Fibroblast of lung (primary cell): ENCODE results near the gene TNIP1. TPM values are rescaled to one million over a fixed set of nuclear protein-coding genes. Genes with fewer than 3 reads are reported as not detected.
A peak's percentile ranks its signal among the peaks of the same experiment; 100 is the strongest.

ENCODE experiments used
- DNase-seq, 2 donors: peaks; one replicate each; pipeline versions ENCODE4 v3.0.0 to v3.0.0-alpha.2; 2010; ENCODE audit warnings: low read depth in 2 of 2
- H2AFZ ChIP-seq: 2 replicates; pipeline ENCODE4 v1.5.1; 2012; ENCODE audit warnings: low read length, control low read depth, inconsistent platforms
- H3K27ac ChIP-seq: 2 replicates; pipeline ENCODE4 v1.5.1; 2011; ENCODE audit warnings: low read length, control low read depth; ENCODE audit not compliant: insufficient read depth
- H3K27me3 ChIP-seq: 2 replicates; pipeline ENCODE4 v1.5.1; 2011; ENCODE audit warnings: mild to moderate bottlenecking, low read length; ENCODE audit not compliant: control insufficient read depth, insufficient read depth
- H3K36me3 ChIP-seq: 2 replicates; pipeline ENCODE4 v1.5.1; 2011; ENCODE audit warnings: low read length; ENCODE audit not compliant: control insufficient read depth, insufficient read depth
- H3K4me1 ChIP-seq: 2 replicates; pipeline ENCODE4 v1.5.1; 2011; ENCODE audit warnings: low read length; ENCODE audit not compliant: control insufficient read depth, insufficient read depth; ENCODE audit errors: extremely low read depth
- H3K4me2 ChIP-seq: 2 replicates; pipeline ENCODE4 v1.5.1; 2011; ENCODE audit warnings: low read length, control low read depth; ENCODE audit not compliant: insufficient read depth; ENCODE audit errors: extremely low read depth
- H3K4me3 ChIP-seq, 4 experiments: fragments of 200-600 bp in 1 of 4; sonication (generic) in 1 of 4; replicated peaks in 1 of 4; 2 replicates each; pipeline ENCODE4 v1.5.1; 2011 to 2016; ENCODE audit warnings: low read length in 4 of 4, low read depth in 3 of 4, mild to moderate bottlenecking in 3 of 4, control low read depth in 2 of 4, inconsistent platforms in 1 of 4, mixed read lengths in 1 of 4; ENCODE audit not compliant: insufficient read depth in 1 of 4; ENCODE audit errors: control extremely low read depth in 1 of 4
- H3K79me2 ChIP-seq: 2 replicates; pipeline ENCODE4 v1.5.1; 2012; ENCODE audit warnings: mild to moderate bottlenecking, low read length, inconsistent platforms; ENCODE audit not compliant: control insufficient read depth, insufficient read depth
- H3K9ac ChIP-seq: 2 replicates; pipeline ENCODE4 v1.5.1; 2011; ENCODE audit warnings: mild to moderate bottlenecking, low read length, control low read depth; ENCODE audit not compliant: insufficient read depth
- H3K9me3 ChIP-seq: 2 replicates; pipeline ENCODE4 v1.5.1; 2012; ENCODE audit warnings: low read depth, low read length; ENCODE audit not compliant: control insufficient read depth, insufficient read depth
- H4K20me1 ChIP-seq: 2 replicates; pipeline ENCODE4 v1.5.1; 2011; ENCODE audit warnings: low read length; ENCODE audit not compliant: control insufficient read depth, insufficient read depth; ENCODE audit errors: extremely low read depth
- CTCF ChIP-seq, 2 donors: IDR thresholded peaks in 1 of 2; conservative IDR thresholded peaks in 1 of 2; 1 replicate in 1 of 2; 2 replicates in 1 of 2; pipeline ENCODE4 v1.5.1; 2011 to 2012; ENCODE audit warnings: low read length in 2 of 2, control low read depth in 1 of 2, inconsistent platforms in 1 of 2, low read depth in 1 of 2, mild to moderate bottlenecking in 1 of 2
- EZH2 ChIP-seq: IDR thresholded peaks from 2 replicates; pipeline ENCODE4 v1.5.1; 2012; ENCODE audit warnings: low read length, control low read depth, mild to moderate bottlenecking; ENCODE audit errors: missing control alignments
- polyA plus RNA-seq, 2 donors: library from polyadenylated mRNA; depleted of rRNA in 1 of 2; stranded (reverse) in 1 of 2; unstranded in 1 of 2; fragments of >200 nt; gene quantifications; 2 replicates each; pipeline ENCODE4 v1.2.1, GENCODE V29; 2011 to 2012; ENCODE audit warnings: missing spikeins in 1 of 2
- total RNA-seq: library from RNA; depleted of rRNA; stranded (reverse); fragments of >200 nt; gene quantifications from 2 replicates; pipeline ENCODE4 v1.2.1, GENCODE V29; 2014

TNIP1 gene
- total and polyA plus RNA-seq, 2 donors (not counting 1 experiment from before 2014, with no cell fraction given): 47.2 to 59.1 TPM

GRCh38 chr5:151002250-151002649 lies 78.6 kb downstream of the TNIP1 start:
- Histone ChIP-seq H3K9ac (no peak overlapping the region), H3K4me2 (no peak overlapping the region), H3K27ac (no peak overlapping the region), H3K4me3 (no peak overlapping the region), H3K36me3 (no peaks in the 10 kb centered on the region), H3K79me2 (no peaks in the 10 kb centered on the region), H3K27me3 (peaks cover 2% of the 10 kb centered on the region), H3K4me1 (peaks cover 17% of the 10 kb centered on the region), H2AFZ (no peak overlapping the region), H4K20me1 (no peaks in the 10 kb centered on the region), H3K9me3 (no peaks in the 10 kb centered on the region)
- DNase-seq: peak; percentile 16 to 72
- TF ChIP-seq EZH2 (no peak), CTCF (conservative IDR thresholded peaks at IDR 0.05 in 1 of 2, IDR thresholded peaks at IDR 0.05 in 1 of 2; ENCODE audit: low read depth in 1 of 2, low read length in 2 of 2) (peak; percentile 48 to 58)

- no peak overlapping the region for H3K9ac ChIP-seq
- H3K4me2 ChIP-seq: no peak overlapping the region
- H3K79me2 ChIP-seq: no peaks in the 10 kb centered on the region
- H4K20me1 ChIP-seq: no peaks in the 10 kb centered on the region
- no peaks in the 10 kb centered on the region for H3K9me3 ChIP-seq
- no peak for DNase-seq
- no peaks in the 10 kb centered on the region for H3K36me3 ChIP-seq
- H3K4me1 ChIP-seq: peaks cover 12% of the 10 kb centered on the region
- TF ChIP-seq CTCF (conservative IDR thresholded peaks at IDR 0.05 in 1 of 2, IDR thresholded peaks at IDR 0.05 in 1 of 2; ENCODE audit: low read depth in 1 of 2, low read length in 2 of 2): no peak
- TF ChIP-seq EZH2: no peak
- peaks cover 2% of the 10 kb centered on the region for H3K27me3 ChIP-seq
- no peak overlapping the region for H2AFZ ChIP-seq
- H3K4me3 ChIP-seq: no peak overlapping the region
- no peak overlapping the region for H3K27ac ChIP-seq
These were observed 79.4 kb downstream of the TNIP1 start for GRCh38 chr5:151001436-151001835.

- DNase-seq: peak; percentile 19 to 44
These were observed 81.0 kb downstream of the TNIP1 start for GRCh38 chr5:150999704-151000442.

More at GRCh38 chr5:150999704-151000442, 81.0 kb downstream of the TNIP1 start:
- H3K36me3 ChIP-seq: no peaks in the 10 kb centered on the region
- H3K79me2 ChIP-seq: no peaks in the 10 kb centered on the region
- TF ChIP-seq EZH2: no peak
- TF ChIP-seq CTCF (conservative IDR thresholded peaks at IDR 0.05 in 1 of 2, IDR thresholded peaks at IDR 0.05 in 1 of 2; ENCODE audit: low read depth in 1 of 2, low read length in 2 of 2): no peak
- no peak overlapping the region for H2AFZ ChIP-seq
- no peaks in the 10 kb centered on the region for H4K20me1 ChIP-seq
- H3K9ac ChIP-seq: no peak overlapping the region
- no peak overlapping the region for H3K27ac ChIP-seq
- H3K4me2 ChIP-seq: no peak overlapping the region
- no peak overlapping the region for H3K4me3 ChIP-seq
- H3K27me3 ChIP-seq: peaks cover 2% of the 10 kb centered on the region
- no peaks in the 10 kb centered on the region for H3K4me1 ChIP-seq
- no peaks in the 10 kb centered on the region for H3K9me3 ChIP-seq
